GM23248 (cell line): ENCODE measurements around the gene CFAP61. TPM values are rescaled to one million over a fixed set of nuclear protein-coding genes. Genes with fewer than 3 reads are reported as not detected.

Source experiments
- DNase-seq: peaks from one replicate; pipeline ENCODE4 v3.0.0-alpha.2; 2015
- H2AFZ ChIP-seq: fragments of 200-600 bp; sonication (generic); 2 replicates; pipeline ENCODE4 v1.6.1; 2016; ENCODE audit warnings: antibody characterized with exemption
- H3F3A ChIP-seq: fragments of 200-600 bp; sonication (generic); 2 replicates; pipeline ENCODE4 v1.6.1; 2016; ENCODE audit warnings: mild to moderate bottlenecking, antibody characterized with exemption, mixed run types; ENCODE audit not compliant: insufficient read depth
- H3K27ac ChIP-seq: fragments of 200-600 bp; sonication (generic); 2 replicates; pipeline ENCODE4 v1.5.1; 2016; ENCODE audit warnings: mild to moderate bottlenecking
- H3K27me3 ChIP-seq: fragments of 200-600 bp; sonication (generic); replicated peaks from 2 replicates; pipeline ENCODE4 v1.6.1; 2016; ENCODE audit warnings: mild to moderate bottlenecking; ENCODE audit not compliant: insufficient read depth
- H3K36me3 ChIP-seq: fragments of 200-600 bp; sonication (generic); 2 replicates; pipeline ENCODE4 v1.6.1; 2016; ENCODE audit warnings: low read depth, mild to moderate bottlenecking
- H3K4me1 ChIP-seq: fragments of 200-600 bp; sonication (generic); 2 replicates; pipeline ENCODE4 v1.6.1; 2016; ENCODE audit warnings: mild to moderate bottlenecking; ENCODE audit not compliant: insufficient read depth
- H3K4me2 ChIP-seq: fragments of 200-600 bp; sonication (generic); one replicate; pipeline ENCODE4 v1.6.1; 2016; ENCODE audit warnings: mild to moderate bottlenecking; ENCODE audit not compliant: unreplicated experiment
- H3K4me3 ChIP-seq: fragments of 200-600 bp; sonication (generic); 2 replicates; pipeline ENCODE4 v1.5.1; 2016; ENCODE audit warnings: mild to moderate bottlenecking
- H3K79me2 ChIP-seq: fragments of 200-600 bp; sonication (generic); 2 replicates; pipeline ENCODE4 v1.6.1; 2016; ENCODE audit warnings: mild to moderate bottlenecking; ENCODE audit not compliant: insufficient read depth
- H3K9ac ChIP-seq: fragments of 200-600 bp; sonication (generic); 2 replicates; pipeline ENCODE4 v1.6.1; 2016; ENCODE audit warnings: mild to moderate bottlenecking
- H3K9me2 ChIP-seq: fragments of 200-600 bp; sonication (generic); 2 replicates; pipeline ENCODE4 v1.6.1; 2016; ENCODE audit warnings: mixed run types, mild to moderate bottlenecking, moderate library complexity; ENCODE audit not compliant: insufficient read depth
- H3K9me3 ChIP-seq: fragments of 200-600 bp; sonication (generic); one replicate; pipeline ENCODE4 v1.6.1; 2017; ENCODE audit warnings: low read depth
- H4K20me1 ChIP-seq: fragments of 200-600 bp; sonication (generic); 2 replicates; pipeline ENCODE4 v1.6.0; 2016; ENCODE audit not compliant: insufficient read depth
- EZH2 ChIP-seq: fragments of 200-600 bp; sonication (generic); IDR thresholded peaks from 2 replicates; pipeline ENCODE4 v1.6.1; 2018; ENCODE audit warnings: antibody characterized with exemption, mild to moderate bottlenecking; ENCODE audit not compliant: insufficient read depth, poor library complexity, severe bottlenecking
- EZH2phosphoT487 ChIP-seq: fragments of 200-600 bp; sonication (generic); IDR thresholded peaks from 2 replicates; pipeline ENCODE4 v1.6.1; 2018; ENCODE audit warnings: antibody characterized with exemption, moderate library complexity, mild to moderate bottlenecking, low read depth; ENCODE audit not compliant: insufficient read depth
- WGBS, 2 experiments: methylation state at CpG; one replicate each; pipeline ENCODE4 v1.1.6; 2015 to 2017; ENCODE audit warnings: low lambda C conversion rate in 2 of 2, low coverage in 1 of 2; ENCODE audit errors: missing lambda C conversion rate in 2 of 2; 5-methylcytosine and 5-hydroxymethylcytosine counted together
- in situ Hi-C: fragments of 300-500 bp; cut with MboI; formaldehyde crosslinking; loops from 2 replicates; pipeline ENCODE4 v1.15.0; 2020
- polyA plus RNA-seq: library from polyadenylated mRNA; unstranded; fragments of >200 nt; fragmentation: Nextera tagmentation; extraction: Ambion mirVana; gene quantifications from 2 replicates; pipeline ENCODE4 v1.2.1, GENCODE V29; 2016
- total RNA-seq: library from RNA; depleted of rRNA; stranded (reverse); fragments of >200 nt; shearing (Covaris generic); gene quantifications from 2 replicates; pipeline ENCODE4 v1.2.3, GENCODE V29; 2014

The CFAP61 gene
- total and polyA plus RNA-seq, 2 experiments from 2014 or later, result not detected

DNA sequence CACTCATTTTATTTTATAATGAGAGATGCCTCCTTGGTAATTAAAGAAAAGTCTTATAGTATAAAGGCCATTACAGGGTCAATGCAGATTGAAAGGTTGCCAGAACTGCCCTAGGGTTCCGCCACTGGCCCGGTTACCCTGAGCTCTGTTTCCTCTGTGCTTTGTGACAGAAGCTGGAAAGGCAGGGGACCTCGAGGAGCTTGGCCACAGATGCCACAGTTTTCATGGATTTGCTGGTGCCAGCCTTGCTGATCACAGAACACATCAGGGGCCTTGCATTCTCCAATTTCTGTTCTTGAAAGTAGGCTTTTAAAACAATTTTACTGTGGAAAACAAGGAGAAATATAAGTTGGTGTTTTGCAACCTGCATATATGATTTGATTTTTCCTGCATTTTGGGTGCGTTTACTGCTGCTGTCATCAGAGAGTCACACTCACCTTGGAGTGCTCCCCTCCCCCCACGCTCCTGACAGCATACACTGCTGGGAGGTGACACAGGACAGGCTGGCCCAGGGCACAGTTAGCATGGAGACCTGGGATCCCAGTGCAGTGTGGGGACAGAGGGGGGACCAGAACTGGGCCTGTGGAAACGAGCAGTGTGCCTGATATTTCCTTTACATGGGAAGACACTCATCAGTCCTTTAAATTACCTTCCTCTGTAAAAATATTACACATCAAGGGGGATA, 142.8 kb downstream of the CFAP61 start:
- Histone ChIP-seq H3K27ac (no peak overlapping the region), H3F3A (no peaks in the 10 kb centered on the region), H2AFZ (no peak overlapping the region), H4K20me1 (no peaks in the 10 kb centered on the region), H3K4me3 (no peak overlapping the region), H3K4me2 (no peak overlapping the region), H3K27me3 (peaks cover 10% of the 10 kb centered on the region; the same call in 1 of the 2 replicates), H3K79me2 (no peaks in the 10 kb centered on the region), H3K4me1 (no peaks in the 10 kb centered on the region), H3K9me3 (no peaks in the 10 kb centered on the region), H3K9me2 (no peaks in the 10 kb centered on the region), H3K36me3 (no peaks in the 10 kb centered on the region), H3K9ac (no peak overlapping the region)
- DNase-seq, result no peak
- TF ChIP-seq EZH2 (no peak), EZH2phosphoT487 (no peak)
- 8 to 10% methylated on average over 6 of the region's 6 CpGs for WGBS, 2 experiments
- in situ Hi-C loops, result no loop called here

- Histone ChIP-seq H3K36me3 (no peaks in the 10 kb centered on the region), H3K4me3 (no peak overlapping the region), H3K9ac (no peak overlapping the region), H2AFZ (no peak overlapping the region), H4K20me1 (no peaks in the 10 kb centered on the region), H3F3A (no peaks in the 10 kb centered on the region), H3K9me3 (no peaks in the 10 kb centered on the region), H3K79me2 (no peaks in the 10 kb centered on the region), H3K4me1 (no peaks in the 10 kb centered on the region), H3K4me2 (no peak overlapping the region), H3K27me3 (peaks cover 15% of the 10 kb centered on the region; the same call in 1 of the 2 replicates), H3K9me2 (no peaks in the 10 kb centered on the region), H3K27ac (no peak overlapping the region)
- TF ChIP-seq EZH2 (no peak), EZH2phosphoT487 (no peak)
- in situ Hi-C loops, result no loop called here
- WGBS, 2 experiments, result 60 to 62% methylated on average over 10 of the region's 10 CpGs
- no peak for DNase-seq
Measured at GRCh38 chr20:20196610-20197009, 144.3 kb downstream of the CFAP61 start.

- TF ChIP-seq EZH2 (no peak), EZH2phosphoT487 (no peak)
- DNase-seq, result no peak
- Histone ChIP-seq H3K4me1 (no peaks in the 10 kb centered on the region), H3K9me2 (no peaks in the 10 kb centered on the region), H3K79me2 (no peaks in the 10 kb centered on the region), H3K4me2 (no peak overlapping the region), H3K27me3 (peaks cover 15% of the 10 kb centered on the region; the same call in 1 of the 2 replicates), H3K27ac (no peak overlapping the region), H4K20me1 (no peaks in the 10 kb centered on the region), H3K4me3 (no peak overlapping the region), H3F3A (no peaks in the 10 kb centered on the region), H3K9ac (no peak overlapping the region), H3K9me3 (no peaks in the 10 kb centered on the region), H3K36me3 (no peaks in the 10 kb centered on the region), H2AFZ (no peak overlapping the region)
- in situ Hi-C loops, result no loop called here
- 63 to 68% methylated on average over 1 of the region's 1 CpG for WGBS, 2 experiments
Measured at GRCh38 chr20:20198011-20198410, 145.7 kb downstream of the CFAP61 start.

- H3K4me2 ChIP-seq, result no peak overlapping the region
- no peak for TF ChIP-seq EZH2phosphoT487
- no peak for TF ChIP-seq EZH2
- H3K9me2 ChIP-seq, result no peaks in the 10 kb centered on the region
- H3K27me3 ChIP-seq, result peaks cover 15% of the 10 kb centered on the region; the same call in 1 of the 2 replicates
- H4K20me1 ChIP-seq, result no peaks in the 10 kb centered on the region
- H3K36me3 ChIP-seq, result no peaks in the 10 kb centered on the region
- 30 to 39% methylated on average over 24 of the region's 24 CpGs for WGBS, 2 experiments
- no peaks in the 10 kb centered on the region for H3K4me1 ChIP-seq
- no peak for DNase-seq
- H2AFZ ChIP-seq, result no peak overlapping the region
- H3F3A ChIP-seq, result no peaks in the 10 kb centered on the region
- H3K79me2 ChIP-seq, result no peaks in the 10 kb centered on the region
- in situ Hi-C loops, result no loop called here
- H3K9ac ChIP-seq, result no peak overlapping the region
- H3K27ac ChIP-seq, result no peak overlapping the region
- no peak overlapping the region for H3K4me3 ChIP-seq
- H3K9me3 ChIP-seq, result no peaks in the 10 kb centered on the region
Measured at GRCh38 chr20:20199361-20200160, 147.2 kb downstream of the CFAP61 start.
